ENCODE data around the gene ZNF614. TPM values are rescaled to one million over a fixed set of nuclear protein-coding genes. Genes with fewer than 3 reads are reported as not detected.

Gene ZNF614
- total RNA-seq (2021) (8.6 and 9.9 TPM in 2 replicates), Bru-seq, nascent RNA (percentile 84 among the genes with signal in this experiment), BruChase-seq, experiment 1, labeled RNA remaining after a 2-hour chase (percentile 89 among the genes with signal in this experiment), BruChase-seq, experiment 2, labeled RNA remaining after a 6-hour chase (percentile 87 among the genes with signal in this experiment)
- long read RNA-seq, full-length matches to known transcripts = 14 of 16 reads
- long read RNA-seq, partial matches to known transcripts = 0 of 16 reads
- long read RNA-seq, other reads (novel, unspliced or antisense) = 2 of 16 reads

GRCh38 chr19:52028027-52028779 is at the start of gene ZNF614:
TSS of gene ZNF614 (minus strand) at chr19:52028379. CDS start at chr19:52025745, 2,634 bp downstream.
- TF ChIP-seq EZH2 (IDR thresholded peaks at IDR 0.05; ENCODE audit: low read depth) (no peak), CTCF (conservative IDR thresholded peaks at IDR 0.05) (no peak)
- Histone ChIP-seq H3F3A (ENCODE audit: insufficient read depth, low read depth) (peaks cover 4% of the 10 kb centered on the region; the same call in 1 of the 2 replicates), H3K4me2 (peak within 1 kb of the TSS; percentile 76), H3K9me2 (ENCODE audit: insufficient read depth) (no peaks in the 10 kb centered on the region), H3K9me3 (ENCODE audit: insufficient read depth, low read depth) (peaks cover 75% of the 10 kb centered on the region), H2AFZ (peak within 1 kb of the TSS; percentile 89), H3K79me2 (ENCODE audit: low read depth) (peaks cover 16% of the 10 kb centered on the region), H3K4me3 (peak within 1 kb of the TSS; percentile 79), H3K27ac (peak within 1 kb of the TSS; percentile 69), H3K4me1 (replicated peaks; ENCODE audit: insufficient read depth) (peaks cover 7% of the 10 kb centered on the region; the same call in 1 of the 2 replicates), H3K36me3 (ENCODE audit: low read depth) (peaks cover 44% of the 10 kb centered on the region), H3K27me3 (ENCODE audit: insufficient read depth, low read depth) (no peaks in the 10 kb centered on the region), H4K20me1 (ENCODE audit: insufficient read depth) (no peaks in the 10 kb centered on the region)
- intact Hi-C loops (cut with micrococcal nuclease; ENCODE audit: unreplicated experiment) = loop anchor here (1.0 to 5.0 kb wide), 3 partner anchors 20 to 126 kb away; partner anchors contain the start of genes ZNF350 and ZNF432
- peak; percentile 75 to 85 for DNase-seq
- CTCF ChIA-PET = no interaction called here
- no TSS peak for BruUV-seq (replicated peaks)
- POLR2A ChIA-PET (ENCODE audit: unreplicated experiment) = interaction anchor here (0.6 to 0.7 kb wide), 4 partner anchors 156 to 371 kb away, joined by 3 to 28 read pairs (median 5); no protein-coding TSS in a partner anchor

DNA sequence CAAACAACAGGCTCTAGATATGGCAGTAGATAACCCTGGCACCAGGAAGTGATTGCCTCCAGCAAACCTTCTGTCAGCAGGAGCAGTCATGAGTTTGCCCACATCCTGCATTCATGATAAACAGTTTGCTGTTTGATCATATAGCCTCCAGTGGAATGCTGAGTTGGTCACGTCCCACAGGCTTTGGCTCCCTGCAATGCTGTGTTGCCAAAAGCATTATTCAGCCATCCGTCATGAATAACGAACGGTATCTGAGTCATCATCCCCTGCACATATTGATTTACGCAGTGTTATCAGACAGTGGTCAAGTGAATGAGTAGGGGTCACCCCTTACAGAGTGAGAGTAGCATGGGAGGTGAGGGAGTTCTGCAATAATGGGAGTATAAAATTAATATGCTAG is 42.3 kb upstream of the ZNF614 start:
- Histone ChIP-seq H2AFZ (no peak overlapping the region), H3K27ac (no peak overlapping the region), H3K9me3 (ENCODE audit: insufficient read depth, low read depth) (peaks cover 93% of the 10 kb centered on the region), H3K4me1 (replicated peaks; ENCODE audit: insufficient read depth) (no peaks in the 10 kb centered on the region), H3K27me3 (ENCODE audit: insufficient read depth, low read depth) (no peaks in the 10 kb centered on the region), H3K79me2 (ENCODE audit: low read depth) (no peaks in the 10 kb centered on the region), H3K4me3 (no peak overlapping the region), H3F3A (ENCODE audit: insufficient read depth, low read depth) (peaks cover 12% of the 10 kb centered on the region; the same call in 1 of the 2 replicates), H3K9me2 (ENCODE audit: insufficient read depth) (no peaks in the 10 kb centered on the region), H3K36me3 (ENCODE audit: low read depth) (peaks cover 94% of the 10 kb centered on the region), H4K20me1 (ENCODE audit: insufficient read depth) (no peaks in the 10 kb centered on the region), H3K4me2 (no peak overlapping the region)
- no peak for TF ChIP-seq CTCF (conservative IDR thresholded peaks at IDR 0.05)
- POLR2A ChIA-PET (ENCODE audit: unreplicated experiment) = no interaction called here
- intact Hi-C loops (cut with micrococcal nuclease; ENCODE audit: unreplicated experiment) = no loop called here
- CTCF ChIA-PET = no interaction called here
- no TSS peak for BruUV-seq (replicated peaks)
- DNase-seq = no peak

DNA sequence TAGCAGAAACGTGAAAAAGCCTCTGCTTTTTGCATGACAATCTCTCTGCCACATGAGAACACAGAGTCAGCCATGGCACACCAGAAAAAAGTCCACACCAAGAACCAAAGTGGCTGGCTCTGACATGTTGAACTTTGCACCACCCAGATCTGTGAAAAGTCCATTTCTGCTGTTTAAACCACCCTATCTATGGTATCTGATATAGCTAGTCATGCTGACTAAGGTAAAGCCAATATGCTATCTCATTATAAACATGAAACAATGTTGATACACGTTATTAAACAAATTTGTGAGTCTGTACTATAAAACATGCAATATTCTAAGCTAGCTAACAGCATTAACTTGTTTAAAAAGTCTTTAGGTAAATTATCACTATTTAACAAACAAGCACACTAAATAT is 41.5 kb upstream of the ZNF614 start:
- Histone ChIP-seq H3K9me3 (ENCODE audit: insufficient read depth, low read depth) (peaks cover 93% of the 10 kb centered on the region), H3K4me3 (no peak overlapping the region), H3K4me1 (replicated peaks; ENCODE audit: insufficient read depth) (no peaks in the 10 kb centered on the region), H3K9me2 (ENCODE audit: insufficient read depth) (no peaks in the 10 kb centered on the region), H3K4me2 (no peak overlapping the region), H3K27ac (no peak overlapping the region), H3K27me3 (ENCODE audit: insufficient read depth, low read depth) (no peaks in the 10 kb centered on the region), H4K20me1 (ENCODE audit: insufficient read depth) (no peaks in the 10 kb centered on the region), H3K36me3 (ENCODE audit: low read depth) (peaks cover 94% of the 10 kb centered on the region), H3F3A (ENCODE audit: insufficient read depth, low read depth) (peaks cover 12% of the 10 kb centered on the region; the same call in 1 of the 2 replicates), H2AFZ (no peak overlapping the region), H3K79me2 (ENCODE audit: low read depth) (no peaks in the 10 kb centered on the region)
- CTCF ChIA-PET = no interaction called here
- POLR2A ChIA-PET (ENCODE audit: unreplicated experiment) = no interaction called here
- TF ChIP-seq CTCF (conservative IDR thresholded peaks at IDR 0.05) (no peak), EZH2 (IDR thresholded peaks at IDR 0.05; ENCODE audit: low read depth) (no peak)
- BruUV-seq (replicated peaks) = no TSS peak
- DNase-seq = no peak
- intact Hi-C loops (cut with micrococcal nuclease; ENCODE audit: unreplicated experiment) = no loop called here

Data from PC-9 (cell line).